ENCODE results near the gene KLHL30. TPM values are rescaled to one million over a fixed set of nuclear protein-coding genes. Genes with fewer than 3 reads are reported as not detected.

The KLHL30 gene
- total RNA-seq (2022; extraction: Qiagen RNA extraction) = 0.12 to 0.24 TPM (median 0.16 TPM) in 5 replicates

GRCh38 chr2:238138331-238139195, at the start of gene KLHL30:
KLHL30 (plus strand) TSS chr2:238138668; CDS start chr2:238140755, 2,087 bp downstream.

GRCh38 chr2:238100049-238100820, 38.2 kb upstream of the KLHL30 start, which contains the start of gene ESPNL:
ESPNL (plus strand) TSS chr2:238100340; CDS start chr2:238100420, 80 bp downstream.

GRCh38 chr2:238158509-238159070, 20.1 kb downstream of the KLHL30 start, which contains the start of gene ERFE:
ERFE (plus strand) TSS chr2:238158970; CDS start chr2:238159008, 38 bp downstream.

Other genes with a start within 250 kb of the KLHL30 start
- gene UBE2F, start 171.7 kb upstream of the KLHL30 start, total RNA-seq (2022; extraction: Qiagen RNA extraction) = 46.8 to 54.0 TPM (median 49.0 TPM) in 5 replicates
- gene SCLY, start 77.7 kb upstream of the KLHL30 start, total RNA-seq (2022; extraction: Qiagen RNA extraction) = 20.0 to 25.8 TPM (median 22.6 TPM) in 5 replicates
- gene ESPNL, start 38.3 kb upstream of the KLHL30 start, total RNA-seq (2022; extraction: Qiagen RNA extraction) = 0.12 to 0.36 TPM (median 0.22 TPM) in 5 replicates
- 5.1 to 10.4 TPM (median 7.6 TPM) in 5 replicates for gene ERFE, start 20.3 kb downstream of the KLHL30 start, total RNA-seq (2022; extraction: Qiagen RNA extraction)
- 39.2 to 43.3 TPM (median 40.5 TPM) in 5 replicates for gene ILKAP, start 65.0 kb downstream of the KLHL30 start, total RNA-seq (2022; extraction: Qiagen RNA extraction)
- 7.7 to 16.1 TPM (median 15.7 TPM) in 5 replicates for gene HES6, start 101.4 kb downstream of the KLHL30 start, total RNA-seq (2022; extraction: Qiagen RNA extraction)
- gene PER2, start 149.9 kb downstream of the KLHL30 start, total RNA-seq (2022; extraction: Qiagen RNA extraction) = 3.1 to 6.1 TPM (median 4.6 TPM) in 5 replicates
- gene TRAF3IP1, start 181.8 kb downstream of the KLHL30 start, total RNA-seq (2022; extraction: Qiagen RNA extraction) = 9.3 to 14.3 TPM (median 13.2 TPM) in 5 replicates